Esophagus (tissue), 2 donors: ENCODE data around the gene ELMO3. TPM values are rescaled to one million over a fixed set of nuclear protein-coding genes. Genes with fewer than 3 reads are reported as not detected.
A peak's percentile ranks its signal among the peaks of the same experiment; 100 is the strongest.

Experiments used
- H3K27ac ChIP-seq, 2 donors: one replicate each; pipeline ENCODE4 v1.5.1; 2013; ENCODE audit warnings: low read depth in 2 of 2, mild to moderate bottlenecking in 2 of 2, inconsistent platforms in 1 of 2, low read length in 1 of 2, moderate library complexity in 1 of 2
- H3K27me3 ChIP-seq, 2 donors: one replicate each; pipeline ENCODE4 v1.6.1; 2013; ENCODE audit warnings: low read length in 2 of 2, control low read depth in 1 of 2, mild to moderate bottlenecking in 1 of 2; ENCODE audit not compliant: insufficient read depth in 2 of 2, control insufficient read depth in 1 of 2
- H3K36me3 ChIP-seq, 2 donors: one replicate each; pipeline ENCODE4 v1.6.1; 2013; ENCODE audit warnings: low read length in 1 of 2; ENCODE audit not compliant: control insufficient read depth in 2 of 2, insufficient read depth in 2 of 2
- H3K4me1 ChIP-seq, 2 donors: one replicate each; pipeline ENCODE4 v1.6.1; 2013; ENCODE audit warnings: low read length in 1 of 2; ENCODE audit not compliant: control insufficient read depth in 2 of 2, insufficient read depth in 2 of 2
- H3K4me3 ChIP-seq, 2 donors: one replicate each; pipeline ENCODE4 v1.5.1; 2013; ENCODE audit warnings: low read length in 2 of 2, mild to moderate bottlenecking in 2 of 2, low read depth in 1 of 2, moderate library complexity in 1 of 2
- H3K9me3 ChIP-seq, 2 donors: one replicate each; pipeline ENCODE4 v1.6.1; 2013; ENCODE audit warnings: mild to moderate bottlenecking in 2 of 2, low read depth in 1 of 2, low read length in 1 of 2, moderate library complexity in 1 of 2; ENCODE audit not compliant: control insufficient read depth in 2 of 2, insufficient read depth in 1 of 2
- WGBS, 2 donors: extraction: QIAGEN DNeasy Blood & Tissue Kit; methylation state at CpG; one replicate each; pipeline ENCODE4 v1.1.7; 2013; 5-methylcytosine and 5-hydroxymethylcytosine counted together
- polyA plus RNA-seq, 2 donors: library from polyadenylated mRNA; stranded (reverse); fragments of 200-250 nt; gene quantifications; one replicate each; pipeline ENCODE4 v1.2.3, GENCODE V29; 2013
- donor health status: healthy with polysubstance abuse.
- donor health status: Bipolar disorder and iron deficiency.

The ELMO3 gene
- polyA plus RNA-seq, 2 donors, result 21.5 to 23.7 TPM

DNA sequence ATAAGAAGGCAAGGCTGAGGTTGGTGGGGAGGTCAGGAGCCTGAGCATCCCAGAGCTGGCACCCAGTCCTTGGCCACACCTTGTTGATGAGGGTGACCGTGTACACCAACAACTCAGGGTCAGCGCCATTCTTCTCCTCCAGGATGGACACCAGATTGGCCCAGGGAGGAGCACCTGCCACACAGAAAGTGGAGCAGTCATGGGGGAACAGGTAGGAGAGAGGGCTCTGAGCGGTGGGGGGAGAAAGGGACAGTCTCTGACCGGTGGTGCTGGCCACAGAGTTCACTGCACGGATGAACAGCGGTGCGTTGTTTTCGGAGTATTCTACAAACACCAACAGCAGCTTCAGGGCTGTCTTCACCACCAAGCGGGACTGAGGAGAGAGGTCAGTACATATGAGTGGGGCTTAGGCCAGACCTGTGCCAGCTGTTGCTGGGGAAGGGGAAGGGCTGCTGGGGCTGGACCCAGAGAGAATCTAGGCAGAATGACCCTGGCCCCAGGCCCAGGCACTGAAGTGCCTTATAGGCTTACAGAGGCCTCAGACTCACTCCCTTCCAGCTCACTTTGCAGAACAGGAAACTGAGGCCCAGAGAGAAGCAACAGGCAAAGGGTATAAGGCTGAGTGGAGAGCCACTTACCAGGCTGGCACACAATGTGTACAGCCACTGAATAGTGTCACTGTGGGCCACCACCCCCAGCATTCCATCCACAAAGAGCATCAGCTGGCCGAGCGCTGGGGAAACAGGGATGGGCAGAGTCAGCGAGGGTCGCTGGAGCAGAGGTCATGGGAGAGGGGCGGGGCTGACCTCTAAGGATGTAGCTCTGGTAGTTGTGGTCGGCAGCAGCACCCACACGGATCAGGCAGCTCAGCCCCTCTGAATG lies 38.7 kb downstream of the ELMO3 start:
- Histone ChIP-seq H3K9me3 (no peaks in the 10 kb centered on the region), H3K27ac (no peak overlapping the region), H3K4me1 (peaks cover 0 to 6% of the 10 kb centered on the region in 2 donors), H3K27me3 (no peaks in the 10 kb centered on the region), H3K4me3 (no peak overlapping the region), H3K36me3 (peaks cover 0 to 17% of the 10 kb centered on the region in 2 donors)
- 83 to 88% methylated on average over 16 of the region's 16 CpGs for WGBS, 2 donors

DNA sequence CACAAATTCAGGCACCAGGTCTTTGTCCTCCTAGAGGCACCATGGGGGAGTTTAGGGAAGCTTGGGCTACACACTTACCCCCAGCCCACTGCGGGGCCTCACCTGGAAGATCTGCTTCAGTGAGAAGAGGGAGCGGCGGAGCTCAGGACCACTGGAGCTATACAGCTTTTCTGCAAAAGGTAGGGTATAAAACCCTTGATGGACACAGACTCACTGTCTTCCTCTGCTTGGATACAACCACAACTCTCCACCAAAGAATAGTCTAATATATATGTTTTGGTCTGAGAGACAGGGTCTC lies 39.3 kb downstream of the ELMO3 start:
- Histone ChIP-seq H3K27ac (no peak overlapping the region), H3K27me3 (no peaks in the 10 kb centered on the region), H3K9me3 (no peaks in the 10 kb centered on the region), H3K4me3 (no peak overlapping the region), H3K4me1 (peaks cover 0 to 6% of the 10 kb centered on the region in 2 donors), H3K36me3 (peaks cover 0 to 17% of the 10 kb centered on the region in 2 donors)
- 91 to 95% methylated on average over 3 of the region's 3 CpGs for WGBS, 2 donors

- no peak overlapping the region for H3K4me3 ChIP-seq
- WGBS, 2 donors, result 88 to 92% methylated on average over 9 of the region's 9 CpGs
- peaks cover 0 to 6% of the 10 kb centered on the region in 2 donors for H3K4me1 ChIP-seq
- no peaks in the 10 kb centered on the region for H3K27me3 ChIP-seq
- peaks cover 0 to 16% of the 10 kb centered on the region in 2 donors for H3K36me3 ChIP-seq
- no peaks in the 10 kb centered on the region for H3K9me3 ChIP-seq
- no peak overlapping the region for H3K27ac ChIP-seq
Observed at GRCh38 chr16:67238806-67239470, 40.0 kb downstream of the ELMO3 start.

GRCh38 chr16:67240506-67240905 lies 41.6 kb downstream of the ELMO3 start:
- H3K27me3 ChIP-seq, result no peaks in the 10 kb centered on the region
- H3K4me3 ChIP-seq, result no peak overlapping the region
- peak overlapping the region; percentile 13 to 21 for H3K27ac ChIP-seq
- 65 to 66% methylated on average over 4 of the region's 4 CpGs for WGBS, 2 donors
- H3K36me3 ChIP-seq, result peaks cover 0 to 11% of the 10 kb centered on the region in 2 donors
- H3K9me3 ChIP-seq, result no peaks in the 10 kb centered on the region
- H3K4me1 ChIP-seq, result peaks cover 6 to 14% of the 10 kb centered on the region in 2 donors

- H3K36me3 ChIP-seq, result peaks cover 0 to 11% of the 10 kb centered on the region in 2 donors
- no peak overlapping the region for H3K4me3 ChIP-seq
- H3K27me3 ChIP-seq, result no peaks in the 10 kb centered on the region
- peaks cover 6 to 19% of the 10 kb centered on the region in 2 donors for H3K4me1 ChIP-seq
- H3K9me3 ChIP-seq, result no peaks in the 10 kb centered on the region
- H3K27ac ChIP-seq, result peak overlapping the region in 1 of 2 donors; percentile 20
- WGBS, 2 donors, result 61 to 64% methylated on average over 9 to 10 of the region's 10 CpGs
Observed at GRCh38 chr16:67241008-67241900, 42.3 kb downstream of the ELMO3 start.

DNA sequence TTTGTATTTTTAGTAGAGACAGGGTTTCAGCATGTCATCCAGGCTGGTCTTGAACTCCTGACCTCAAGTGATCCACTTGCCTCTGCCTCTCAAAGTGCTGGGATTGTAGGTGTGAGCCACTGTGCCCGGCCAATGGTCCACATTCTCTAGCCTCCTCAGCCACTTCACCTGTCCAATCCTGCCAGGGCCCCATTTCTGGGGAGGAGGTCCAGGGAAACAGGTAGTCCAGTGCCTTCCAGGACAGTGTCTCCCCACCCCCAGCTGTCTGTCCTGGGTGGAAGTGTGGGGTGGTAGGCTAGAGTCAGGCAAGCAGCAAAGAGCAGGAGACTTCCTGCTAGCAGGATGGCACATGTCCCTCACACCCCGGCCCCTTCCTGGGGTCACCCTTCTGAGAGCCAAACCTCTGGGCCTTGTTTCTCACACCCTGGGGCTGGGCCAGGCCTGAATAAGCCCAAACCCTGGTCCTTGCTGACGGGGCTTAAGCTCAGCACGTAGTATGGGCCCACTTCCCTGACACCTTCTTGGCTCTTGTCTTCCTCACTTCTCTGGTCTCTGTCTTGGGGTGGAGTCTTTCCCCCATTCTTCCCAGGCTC lies 43.3 kb downstream of the ELMO3 start:
- 73 to 78% methylated on average over 4 of the region's 4 CpGs for WGBS, 2 donors
- peaks cover 6 to 19% of the 10 kb centered on the region in 2 donors for H3K4me1 ChIP-seq

GRCh38 chr16:67243481-67243880 lies 44.5 kb downstream of the ELMO3 start:
- WGBS, 2 donors, result 72 to 78% methylated on average over 4 of the region's 4 CpGs

More for the DNA sequence above, 43.3 kb downstream of the ELMO3 start:
- no peak overlapping the region for H3K27ac ChIP-seq
- H3K4me3 ChIP-seq, result no peak overlapping the region
- H3K36me3 ChIP-seq, result peaks cover 0 to 6% of the 10 kb centered on the region in 2 donors
- H3K27me3 ChIP-seq, result no peaks in the 10 kb centered on the region
- H3K9me3 ChIP-seq, result no peaks in the 10 kb centered on the region

GRCh38 chr16:67244387-67245185 lies 45.7 kb downstream of the ELMO3 start:
- H3K4me3 ChIP-seq, result no peak overlapping the region

More at GRCh38 chr16:67243481-67243880, 44.5 kb downstream of the ELMO3 start:
- peaks cover 6 to 27% of the 10 kb centered on the region in 2 donors for H3K4me1 ChIP-seq
- no peaks in the 10 kb centered on the region for H3K27me3 ChIP-seq
- H3K36me3 ChIP-seq, result peaks cover 0 to 5% of the 10 kb centered on the region in 2 donors
- no peak overlapping the region for H3K4me3 ChIP-seq
- peak overlapping the region; percentile 14 to 74 for H3K27ac ChIP-seq
- no peaks in the 10 kb centered on the region for H3K9me3 ChIP-seq

More at GRCh38 chr16:67244387-67245185, 45.7 kb downstream of the ELMO3 start:
- H3K27ac ChIP-seq, result peak overlapping the region; percentile 31 to 74
- H3K4me1 ChIP-seq, result peaks cover 9 to 35% of the 10 kb centered on the region in 2 donors
- no peaks in the 10 kb centered on the region for H3K36me3 ChIP-seq
- no peaks in the 10 kb centered on the region for H3K9me3 ChIP-seq
- H3K27me3 ChIP-seq, result peaks cover 0 to 5% of the 10 kb centered on the region in 2 donors
- WGBS, 2 donors, result 26 to 27% methylated on average over 5 of the region's 5 CpGs
